GM18861 (cell line): ENCODE results near the gene SPATA2.
"Not testable (repeated sequence)": the region's sequence is repeated elsewhere in the genome, so short reads cannot be mapped to it uniquely, and the experiment has no call there.

ENCODE experiments used
- ATAC-seq: cut with Tn5 transposase; IDR thresholded peaks from one replicate; pipeline ENCODE4 v1.9.1; 2021; ENCODE audit not compliant: unreplicated experiment

SPATA2 gene

GRCh38 chr20:49861232-49861631 lies 54.1 kb downstream of the SPATA2 start:
- ATAC-seq, result not testable (repeated sequence)

GRCh38 chr20:49859807-49860206 lies 55.5 kb downstream of the SPATA2 start:
- no peak for ATAC-seq

- ATAC-seq, result no peak
Observed at GRCh38 chr20:49859011-49859410, 56.3 kb downstream of the SPATA2 start.

GRCh38 chr20:49858076-49858585 lies 57.2 kb downstream of the SPATA2 start:
- ATAC-seq, result no peak

GRCh38 chr20:49856904-49857303 lies 58.4 kb downstream of the SPATA2 start:
- no peak for ATAC-seq

DNA sequence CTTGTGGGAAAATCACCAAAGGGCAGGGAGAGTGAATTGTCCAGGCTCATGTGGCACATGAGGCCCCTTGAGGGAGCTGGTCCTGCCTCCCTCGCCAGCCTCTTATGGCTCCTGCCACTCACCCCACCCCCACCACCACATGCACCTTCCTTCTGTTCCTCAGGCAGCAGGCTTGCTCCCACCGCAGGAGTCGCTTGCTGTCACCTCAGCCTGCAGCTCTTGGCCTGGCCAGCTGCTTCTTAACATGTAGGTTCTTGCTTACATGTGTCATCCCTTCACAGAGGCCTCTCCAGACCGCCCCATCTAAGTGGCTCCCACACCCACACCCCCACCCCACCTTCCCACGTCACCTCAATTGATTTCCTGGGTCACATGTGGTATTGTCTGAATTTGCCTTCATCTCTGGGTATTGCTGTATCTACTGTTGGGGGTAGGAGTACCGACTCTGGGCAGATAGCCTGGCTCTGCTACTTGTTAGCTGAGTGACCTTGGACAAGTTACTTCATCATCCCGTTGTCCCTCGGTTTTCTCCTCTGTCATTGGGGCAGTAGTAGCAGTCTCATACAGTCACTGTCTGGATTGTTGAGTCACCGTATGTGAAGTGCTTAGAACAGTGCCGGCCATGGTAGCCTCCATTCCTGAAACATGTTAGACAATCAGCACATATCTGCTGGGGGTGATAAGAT lies 61.0 kb downstream of the SPATA2 start:
- ATAC-seq, result no peak

- ATAC-seq, result no peak
Observed at GRCh38 chr20:49853640-49854039, 61.7 kb downstream of the SPATA2 start.
